GM23338 (cell line): Measurements from ENCODE around the gene ATF7. TPM values are rescaled to one million over a fixed set of nuclear protein-coding genes. Genes with fewer than 3 reads are reported as not detected.
A peak's percentile ranks its signal among the peaks of the same experiment; 100 is the strongest.

ENCODE experiments used
- ATAC-seq: fragments of 200-7000 bp; cut with Tn5 transposase; 3 replicates; pipeline ENCODE4 v1.9.1; 2020
- DNase-seq: peaks from one replicate; pipeline ENCODE4 v3.0.0-alpha.2; 2015; ENCODE audit warnings: low spot score
- H2AFZ ChIP-seq: fragments of 200-600 bp; sonication (generic); 2 replicates; pipeline ENCODE4 v1.8.0; 2016; ENCODE audit warnings: antibody characterized with exemption, mild to moderate bottlenecking, moderate library complexity
- H3F3A ChIP-seq: fragments of 200-600 bp; sonication (generic); replicated peaks from 2 replicates; pipeline ENCODE4 v1.8.0; 2017; ENCODE audit warnings: antibody characterized with exemption, mixed run types, low read depth
- H3K27ac ChIP-seq: fragments of 200-600 bp; sonication (generic); 2 replicates; pipeline ENCODE4 v1.6.1; 2016; ENCODE audit warnings: low read depth
- H3K27me3 ChIP-seq: fragments of 200-600 bp; sonication (generic); 2 replicates; pipeline ENCODE4 v1.8.0; 2016; ENCODE audit warnings: mild to moderate bottlenecking, mixed run types, moderate library complexity; ENCODE audit not compliant: insufficient read depth
- H3K36me3 ChIP-seq: fragments of 200-600 bp; sonication (generic); 2 replicates; pipeline ENCODE4 v1.8.0; 2016; ENCODE audit warnings: mild to moderate bottlenecking; ENCODE audit not compliant: insufficient read depth
- H3K4me1 ChIP-seq: fragments of 200-600 bp; sonication (generic); 2 replicates; pipeline ENCODE4 v1.8.0; 2016; ENCODE audit warnings: mild to moderate bottlenecking, moderate library complexity; ENCODE audit not compliant: insufficient read depth
- H3K4me2 ChIP-seq: fragments of 200-600 bp; sonication (generic); 2 replicates; pipeline ENCODE4 v1.7.1; 2017; ENCODE audit warnings: mixed run types
- H3K4me3 ChIP-seq: fragments of 200-600 bp; sonication (generic); 2 replicates; pipeline ENCODE4 v1.6.1; 2016; ENCODE audit warnings: mixed run types
- H3K79me2 ChIP-seq: fragments of 200-600 bp; sonication (generic); replicated peaks from 2 replicates; pipeline ENCODE4 v1.8.0; 2017; ENCODE audit warnings: mild to moderate bottlenecking; ENCODE audit not compliant: insufficient read depth
- H3K9me2 ChIP-seq: fragments of 200-600 bp; sonication (generic); 2 replicates; pipeline ENCODE4 v1.8.0; 2017; ENCODE audit not compliant: insufficient read depth
- H4K20me1 ChIP-seq: fragments of 200-600 bp; sonication (generic); replicated peaks from 2 replicates; pipeline ENCODE4 v1.8.0; 2017; ENCODE audit warnings: mild to moderate bottlenecking; ENCODE audit not compliant: insufficient read depth
- H3K27ac Mint-ChIP-seq: 2 replicates; pipeline ENCODE4 v1.8.0; 2020; ENCODE audit warnings: inconsistent platforms, mild to moderate bottlenecking, moderate library complexity, mixed read lengths
- H3K27me3 Mint-ChIP-seq: 3 replicates; pipeline ENCODE4 v1.8.0; 2022; ENCODE audit warnings: low read depth, mild to moderate bottlenecking, moderate library complexity, mixed read lengths, inconsistent platforms; ENCODE audit not compliant: insufficient read depth, poor library complexity
- H3K36me3 Mint-ChIP-seq: 3 replicates; pipeline ENCODE4 v1.8.0; 2021; ENCODE audit warnings: low read depth, mild to moderate bottlenecking, inconsistent platforms, moderate library complexity, mixed read lengths
- H3K4me1 Mint-ChIP-seq: 3 replicates; pipeline ENCODE4 v1.8.0; 2020; ENCODE audit warnings: mild to moderate bottlenecking, inconsistent platforms, mixed read lengths
- H3K4me3 Mint-ChIP-seq: 3 replicates; pipeline ENCODE4 v1.8.0; 2021; ENCODE audit warnings: moderate library complexity, mild to moderate bottlenecking, inconsistent platforms, mixed read lengths
- H3K9me3 Mint-ChIP-seq: 3 replicates; pipeline ENCODE4 v1.8.0; 2020; ENCODE audit warnings: moderate library complexity, mild to moderate bottlenecking, inconsistent platforms, mixed read lengths
- CREB1 ChIP-seq: fragments of 250-450 bp; sonication (Bioruptor Pico); IDR thresholded peaks from 2 replicates; pipeline ENCODE4 v1.5.0; 2020; ENCODE audit warnings: low read depth, mild to moderate bottlenecking, moderate library complexity
- EZH2 ChIP-seq: fragments of 200-600 bp; sonication (generic); IDR thresholded peaks from one replicate; pipeline ENCODE4 v1.8.0; 2017; ENCODE audit warnings: antibody characterized with exemption, mild to moderate bottlenecking, low read depth; ENCODE audit not compliant: unreplicated experiment
- EZH2phosphoT487 ChIP-seq: fragments of 200-600 bp; sonication (generic); IDR thresholded peaks from one replicate; pipeline ENCODE4 v1.8.1; 2018; ENCODE audit warnings: antibody characterized with exemption; ENCODE audit not compliant: unreplicated experiment
- JUNB ChIP-seq: IDR thresholded peaks from one replicate; pipeline ENCODE4 v1.6.1; 2016; ENCODE audit warnings: antibody characterized with exemption; ENCODE audit not compliant: unreplicated experiment
- POLR2AphosphoS5 ChIP-seq: IDR thresholded peaks from 2 replicates; pipeline ENCODE4 v1.6.1; 2016; ENCODE audit warnings: antibody characterized with exemption, low read depth
- STAT1 ChIP-seq: IDR thresholded peaks from one replicate; pipeline ENCODE4 v1.6.1; 2016; ENCODE audit warnings: antibody characterized with exemption; ENCODE audit not compliant: unreplicated experiment
- ZNF114 ChIP-seq: fragments of 250-450 bp; sonication (Bioruptor Pico); IDR thresholded peaks from 2 replicates; pipeline ENCODE4 v1.5.0; 2020; ENCODE audit warnings: mild to moderate bottlenecking, moderate library complexity
- ZNF331 ChIP-seq: fragments of 250-450 bp; sonication (Bioruptor Pico); IDR thresholded peaks from 2 replicates; pipeline ENCODE4 v1.5.0; 2020; ENCODE audit warnings: low read depth, mild to moderate bottlenecking, moderate library complexity
- polyA plus RNA-seq: library from polyadenylated mRNA; unstranded; fragments of >200 nt; fragmentation: Nextera tagmentation; extraction: Ambion mirVana; gene quantifications from 2 replicates; pipeline ENCODE4 v1.2.1, GENCODE V29; 2016
- total RNA-seq: library from RNA; depleted of rRNA; stranded (reverse); fragments of >200 nt; shearing (Covaris generic); gene quantifications from 2 replicates; pipeline ENCODE4 v1.2.3, GENCODE V29; 2014
- TF ChIP-seq, protein P1 (sequence below): IDR thresholded peaks from 2 replicates; pipeline ENCODE4 v1.6.1; 2016; ENCODE audit warnings: antibody characterized with exemption
- TF ChIP-seq, protein P2 (sequence below), 2 experiments: fragments of 200-600 bp in 1 of 2; sonication (generic) in 1 of 2; conservative IDR thresholded peaks; 2 replicates each; pipeline versions ENCODE4 v1.5.1 to v1.6.1; 2016 to 2017; ENCODE audit warnings: antibody characterized with exemption in 2 of 2, low read depth in 2 of 2, mild to moderate bottlenecking in 2 of 2, moderate library complexity in 1 of 2
- TF ChIP-seq, protein P3 (sequence below): IDR thresholded peaks from one replicate; pipeline ENCODE4 v1.6.1; 2018; ENCODE audit warnings: antibody characterized with exemption; ENCODE audit not compliant: unreplicated experiment

The ATF7 gene
- total and polyA plus RNA-seq, 2 experiments from 2014 or later: 13.9 to 16.3 TPM

DNA sequence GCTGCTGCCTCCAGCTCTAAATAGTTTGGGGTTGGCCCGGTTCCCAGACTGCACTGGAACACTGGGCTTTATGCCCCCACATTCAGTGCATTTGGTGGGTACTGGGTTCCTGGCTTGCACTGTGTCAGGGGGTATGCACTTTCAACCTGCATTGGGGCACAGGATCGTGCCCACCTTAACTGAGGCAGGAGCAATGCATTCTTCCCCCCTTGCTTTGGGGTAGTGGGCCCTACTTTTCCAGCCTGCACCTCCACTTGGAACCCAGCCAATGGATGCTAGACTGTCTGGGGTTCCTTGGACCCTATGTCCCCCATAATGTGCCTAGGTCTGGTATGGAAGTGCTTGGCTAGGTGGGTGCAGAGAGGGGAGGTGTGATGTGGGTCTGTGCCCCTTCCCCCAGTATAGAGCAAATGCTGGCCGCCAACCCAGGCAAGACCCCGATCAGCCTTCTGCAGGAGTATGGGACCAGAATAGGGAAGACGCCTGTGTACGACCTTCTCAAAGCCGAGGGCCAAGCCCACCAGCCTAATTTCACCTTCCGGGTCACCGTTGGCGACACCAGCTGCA lies 124.5 kb downstream of the ATF7 start:
- Mint-ChIP-seq H3K36me3 (peaks cover 29% of the 10 kb centered on the region), H3K4me3 (peak overlapping the region; percentile 79), H3K27ac (peak overlapping the region; percentile 97), H3K9me3 (peaks cover 3% of the 10 kb centered on the region), H3K27me3 (peaks cover 25% of the 10 kb centered on the region), H3K4me1 (peaks cover 35% of the 10 kb centered on the region)
- no peak for DNase-seq
- Histone ChIP-seq H3K4me2 (peak overlapping the region; percentile 72), H2AFZ (peak overlapping the region; percentile 88; the same call in 1 of the 2 replicates), H4K20me1 (no peaks in the 10 kb centered on the region), H3K27me3 (no peaks in the 10 kb centered on the region), H3K4me3 (peak overlapping the region; percentile 68), H3K79me2 (peaks cover 29% of the 10 kb centered on the region), H3K4me1 (peaks cover 25% of the 10 kb centered on the region), H3K9me2 (no peaks in the 10 kb centered on the region), H3K36me3 (no peaks in the 10 kb centered on the region; the same call in 1 of the 2 replicates), H3K27ac (peak overlapping the region; percentile 86; the same call in 1 of the 2 replicates), H3F3A (peaks cover 7% of the 10 kb centered on the region)
- ATAC-seq: no peak
- TF ChIP-seq, protein P1, sequence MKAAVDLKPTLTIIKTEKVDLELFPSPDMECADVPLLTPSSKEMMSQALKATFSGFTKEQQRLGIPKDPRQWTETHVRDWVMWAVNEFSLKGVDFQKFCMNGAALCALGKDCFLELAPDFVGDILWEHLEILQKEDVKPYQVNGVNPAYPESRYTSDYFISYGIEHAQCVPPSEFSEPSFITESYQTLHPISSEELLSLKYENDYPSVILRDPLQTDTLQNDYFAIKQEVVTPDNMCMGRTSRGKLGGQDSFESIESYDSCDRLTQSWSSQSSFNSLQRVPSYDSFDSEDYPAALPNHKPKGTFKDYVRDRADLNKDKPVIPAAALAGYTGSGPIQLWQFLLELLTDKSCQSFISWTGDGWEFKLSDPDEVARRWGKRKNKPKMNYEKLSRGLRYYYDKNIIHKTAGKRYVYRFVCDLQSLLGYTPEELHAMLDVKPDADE: no peak; the same call in 1 of the 2 replicates
- peak; percentile 12; the same call in 1 of the 2 replicates for TF ChIP-seq POLR2AphosphoS5

- H3K36me3 ChIP-seq: no peaks in the 10 kb centered on the region; the same call in 1 of the 2 replicates
- H3K4me2 ChIP-seq: peak within 1 kb of the TSS; percentile 84
- H3K27ac ChIP-seq: peak within 1 kb of the TSS; percentile 86
- H3K9me2 ChIP-seq: no peaks in the 10 kb centered on the region
- peaks cover 29% of the 10 kb centered on the region for H3K79me2 ChIP-seq
- H3K27me3 Mint-ChIP-seq: peaks cover 22% of the 10 kb centered on the region
- DNase-seq: peak; percentile 100
- peaks cover 3% of the 10 kb centered on the region for H3K9me3 Mint-ChIP-seq
- H3K4me3 Mint-ChIP-seq: peak within 1 kb of the TSS; percentile 79
- H3K36me3 Mint-ChIP-seq: peaks cover 27% of the 10 kb centered on the region
- no peaks in the 10 kb centered on the region for H4K20me1 ChIP-seq
- peaks cover 42% of the 10 kb centered on the region for H3K4me1 Mint-ChIP-seq
- H2AFZ ChIP-seq: peak within 1 kb of the TSS; percentile 88; the same call in 1 of the 2 replicates
- H3K4me1 ChIP-seq: peaks cover 25% of the 10 kb centered on the region
- peak within 1 kb of the TSS; percentile 97 for H3K27ac Mint-ChIP-seq
- peak; percentile 71 for ATAC-seq
- H3K4me3 ChIP-seq: peak within 1 kb of the TSS; percentile 68
- H3K27me3 ChIP-seq: no peaks in the 10 kb centered on the region
- H3F3A ChIP-seq: peaks cover 7% of the 10 kb centered on the region
- TF ChIP-seq ZNF331 (CRISPR knock-in tag) (no peak), CREB1 (CRISPR knock-in tag) (peak; percentile 93), EZH2 (no peak), JUNB (no peak), EZH2phosphoT487 (no peak), ZNF114 (CRISPR knock-in tag) (no peak), STAT1 (no peak)
- TF ChIP-seq, protein P2, sequence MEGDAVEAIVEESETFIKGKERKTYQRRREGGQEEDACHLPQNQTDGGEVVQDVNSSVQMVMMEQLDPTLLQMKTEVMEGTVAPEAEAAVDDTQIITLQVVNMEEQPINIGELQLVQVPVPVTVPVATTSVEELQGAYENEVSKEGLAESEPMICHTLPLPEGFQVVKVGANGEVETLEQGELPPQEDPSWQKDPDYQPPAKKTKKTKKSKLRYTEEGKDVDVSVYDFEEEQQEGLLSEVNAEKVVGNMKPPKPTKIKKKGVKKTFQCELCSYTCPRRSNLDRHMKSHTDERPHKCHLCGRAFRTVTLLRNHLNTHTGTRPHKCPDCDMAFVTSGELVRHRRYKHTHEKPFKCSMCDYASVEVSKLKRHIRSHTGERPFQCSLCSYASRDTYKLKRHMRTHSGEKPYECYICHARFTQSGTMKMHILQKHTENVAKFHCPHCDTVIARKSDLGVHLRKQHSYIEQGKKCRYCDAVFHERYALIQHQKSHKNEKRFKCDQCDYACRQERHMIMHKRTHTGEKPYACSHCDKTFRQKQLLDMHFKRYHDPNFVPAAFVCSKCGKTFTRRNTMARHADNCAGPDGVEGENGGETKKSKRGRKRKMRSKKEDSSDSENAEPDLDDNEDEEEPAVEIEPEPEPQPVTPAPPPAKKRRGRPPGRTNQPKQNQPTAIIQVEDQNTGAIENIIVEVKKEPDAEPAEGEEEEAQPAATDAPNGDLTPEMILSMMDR (conservative IDR thresholded peaks at IDR 0.05; ENCODE audit: low read depth in 2 of 2): no peak
- TF ChIP-seq, protein P3, sequence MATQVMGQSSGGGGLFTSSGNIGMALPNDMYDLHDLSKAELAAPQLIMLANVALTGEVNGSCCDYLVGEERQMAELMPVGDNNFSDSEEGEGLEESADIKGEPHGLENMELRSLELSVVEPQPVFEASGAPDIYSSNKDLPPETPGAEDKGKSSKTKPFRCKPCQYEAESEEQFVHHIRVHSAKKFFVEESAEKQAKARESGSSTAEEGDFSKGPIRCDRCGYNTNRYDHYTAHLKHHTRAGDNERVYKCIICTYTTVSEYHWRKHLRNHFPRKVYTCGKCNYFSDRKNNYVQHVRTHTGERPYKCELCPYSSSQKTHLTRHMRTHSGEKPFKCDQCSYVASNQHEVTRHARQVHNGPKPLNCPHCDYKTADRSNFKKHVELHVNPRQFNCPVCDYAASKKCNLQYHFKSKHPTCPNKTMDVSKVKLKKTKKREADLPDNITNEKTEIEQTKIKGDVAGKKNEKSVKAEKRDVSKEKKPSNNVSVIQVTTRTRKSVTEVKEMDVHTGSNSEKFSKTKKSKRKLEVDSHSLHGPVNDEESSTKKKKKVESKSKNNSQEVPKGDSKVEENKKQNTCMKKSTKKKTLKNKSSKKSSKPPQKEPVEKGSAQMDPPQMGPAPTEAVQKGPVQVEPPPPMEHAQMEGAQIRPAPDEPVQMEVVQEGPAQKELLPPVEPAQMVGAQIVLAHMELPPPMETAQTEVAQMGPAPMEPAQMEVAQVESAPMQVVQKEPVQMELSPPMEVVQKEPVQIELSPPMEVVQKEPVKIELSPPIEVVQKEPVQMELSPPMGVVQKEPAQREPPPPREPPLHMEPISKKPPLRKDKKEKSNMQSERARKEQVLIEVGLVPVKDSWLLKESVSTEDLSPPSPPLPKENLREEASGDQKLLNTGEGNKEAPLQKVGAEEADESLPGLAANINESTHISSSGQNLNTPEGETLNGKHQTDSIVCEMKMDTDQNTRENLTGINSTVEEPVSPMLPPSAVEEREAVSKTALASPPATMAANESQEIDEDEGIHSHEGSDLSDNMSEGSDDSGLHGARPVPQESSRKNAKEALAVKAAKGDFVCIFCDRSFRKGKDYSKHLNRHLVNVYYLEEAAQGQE: no peak
Measured at GRCh38 chr12:53500776-53501614, 125.2 kb downstream of the ATF7 start, which contains the start of gene TARBP2. TARBP2 (plus strand) TSS chr12:53501283; CDS start chr12:53501409, 126 bp downstream.
